K562 (cell line): ENCODE measurements around the gene NR4A2. TPM values are rescaled to one million over a fixed set of nuclear protein-coding genes. Genes with fewer than 3 reads are reported as not detected.
A peak's percentile ranks its signal among the peaks of the same experiment; 100 is the strongest.

Experiments used
- DPF2 ChIP-seq: fragments of 450-650 bp; IDR thresholded peaks from 2 replicates; pipeline ENCODE4 v1.6.1; 2016
- FOXK1 ChIP-seq: sonication (generic); formaldehyde crosslinking; IDR thresholded peaks from 2 replicates; pipeline ENCODE4 v1.8.0; 2022; ENCODE audit warnings: missing genetic modification reagents, mild to moderate bottlenecking, borderline replicate concordance
- GABPB1 ChIP-seq: sonication (generic); formaldehyde crosslinking; IDR thresholded peaks from 2 replicates; pipeline ENCODE4 v1.8.0; 2022; ENCODE audit warnings: mild to moderate bottlenecking, missing genetic modification reagents
- HNRNPLL ChIP-seq: fragments of 200-400 bp; formaldehyde crosslinking; IDR thresholded peaks from 2 replicates; pipeline ENCODE4 v1.6.1; 2017; ENCODE audit warnings: low read length, low read depth, mild to moderate bottlenecking; ENCODE audit not compliant: poor library complexity, severe bottlenecking
- KDM2B ChIP-seq: fragments of 250-450 bp; sonication (Bioruptor Pico); IDR thresholded peaks from 2 replicates; pipeline ENCODE4 v1.8.0; 2021; ENCODE audit warnings: mild to moderate bottlenecking, moderate library complexity
- MGA ChIP-seq: fragments of 450-650 bp; IDR thresholded peaks from 2 replicates; pipeline ENCODE4 v1.6.1; 2016; ENCODE audit warnings: mild to moderate bottlenecking, moderate library complexity
- NCOA2 ChIP-seq, 2 experiments: fragments of 450-650 bp; IDR thresholded peaks; 2 replicates each; pipeline ENCODE4 v1.6.1; 2018; ENCODE audit warnings: mild to moderate bottlenecking in 2 of 2, moderate library complexity in 1 of 2; ENCODE audit not compliant: partially characterized antibody in 2 of 2
- PCBP1 ChIP-seq: fragments of 200-400 bp; formaldehyde crosslinking; IDR thresholded peaks from 2 replicates; pipeline ENCODE4 v1.6.1; 2018; ENCODE audit warnings: mild to moderate bottlenecking, low read depth, low read length; ENCODE audit not compliant: poor library complexity, severe bottlenecking
- POLR2AphosphoS5 ChIP-seq: IDR thresholded peaks from 2 replicates; pipeline ENCODE4 v1.6.1; 2011; ENCODE audit warnings: mild to moderate bottlenecking, low read depth, low read length, moderate library complexity; ENCODE audit not compliant: control insufficient read depth, insufficient read depth
- SMARCA5 ChIP-seq: fragments of 450-650 bp; IDR thresholded peaks from 2 replicates; pipeline ENCODE4 v1.6.1; 2016
- ZNF165 ChIP-seq: fragments of 250-450 bp; sonication (Bioruptor Pico); IDR thresholded peaks from 2 replicates; pipeline ENCODE4 v1.4.0; 2020; ENCODE audit warnings: borderline replicate concordance
- ZNF274 ChIP-seq: IDR thresholded peaks from 2 replicates; pipeline ENCODE4 v1.6.1; 2011; ENCODE audit warnings: low read depth, mild to moderate bottlenecking, low read length, moderate library complexity, borderline replicate concordance
- ZNF507 ChIP-seq: conservative IDR thresholded peaks from 2 replicates; pipeline ENCODE4 v1.6.1; 2017; ENCODE audit warnings: missing genetic modification characterization, missing compliant biosample characterization
- ZNF551 ChIP-seq: fragments of 250-450 bp; sonication (Bioruptor Pico); IDR thresholded peaks from 2 replicates; pipeline ENCODE4 v1.5.0; 2021; ENCODE audit warnings: mild to moderate bottlenecking, moderate library complexity
- ZNF644 ChIP-seq: fragments of 200-800 bp; sonication (Bioruptor generic); IDR thresholded peaks from 2 replicates; pipeline ENCODE4 v1.6.1; 2016; ENCODE audit warnings: low read depth, missing genetic modification characterization, missing compliant biosample characterization
- ZNF655 ChIP-seq: fragments of 250-450 bp; sonication (Bioruptor Pico); IDR thresholded peaks from 2 replicates; pipeline ENCODE4 v1.5.0; 2021
- polyA plus RNA-seq, 8 experiments: library from polyadenylated mRNA; depleted of rRNA in 4 of 8; stranded (reverse) in 5 of 8; unstranded in 3 of 8; fragments of >200 nt; fragmentation: Nextera tagmentation in 2 of 8; fragmentation: Illumina TruSeq in 1 of 8; extraction: Ambion mirVana in 2 of 8; extraction: Trizol in 1 of 8; gene quantifications; 2 replicates each; pipeline versions ENCODE4 v1.2.1 to v1.2.3, GENCODE V29; 2011 to 2014; ENCODE audit warnings: inconsistent platforms in 1 of 8, missing spikeins in 1 of 8
- total RNA-seq, 7 experiments: library from RNA; depleted of rRNA in 6 of 7; stranded (reverse); fragments of >200 nt in 6 of 7; fragmentation: Illumina TruSeq in 2 of 7; extraction: Trizol in 2 of 7; gene quantifications; 2 replicates each; pipeline versions ENCODE4 v1.2.1 to v1.2.3, GENCODE V29; 2011 to 2021; ENCODE audit warnings: low replicate concordance in 1 of 7

The NR4A2 gene
- total and polyA plus RNA-seq, 9 of the 15 experiments (the other 6 are each of a cell fraction or from before 2014, with no cell fraction given), result 0.94 to 5.1 (median 1.3) TPM

- TF ChIP-seq MGA, result peak; percentile 97
- TF ChIP-seq ZNF655 (CRISPR knock-in tag), result no peak
- TF ChIP-seq DPF2, result no peak
- TF ChIP-seq NCOA2 (IDR thresholded peaks at IDR 0.05; ENCODE audit: partially characterized antibody in 2 of 2), result no peak
- TF ChIP-seq ZNF507, result no peak
- TF ChIP-seq PCBP1, result peak; percentile 93
- peak; percentile 72 for TF ChIP-seq GABPB1 (CRISPR knock-in tag)
- TF ChIP-seq FOXK1, result no peak
- TF ChIP-seq HNRNPLL, result peak; percentile 86
- TF ChIP-seq SMARCA5, result 0 out of 2 replicates have a peak, but pooled peaks have one; percentile 23
- no peak for TF ChIP-seq ZNF274
- TF ChIP-seq ZNF551 (CRISPR knock-in tag), result no peak
- TF ChIP-seq ZNF165, result no peak
- TF ChIP-seq POLR2AphosphoS5, result peak; percentile 95
- 0 out of 2 replicates have a peak, but pooled peaks have one; percentile 52 for TF ChIP-seq ZNF644 (tag)
- no peak for TF ChIP-seq KDM2B (CRISPR knock-in tag)
Observed at GRCh38 chr2:156341452-156342253, 9.1 kb upstream of the NR4A2 start (continued).
